Measurements from ENCODE around the gene DNAJB2. TPM values are rescaled to one million over a fixed set of nuclear protein-coding genes. Genes with fewer than 3 reads are reported as not detected.

Gene DNAJB2
- total and polyA plus RNA-seq, 7 donors: 27.4 to 73.9 (median 42.1) TPM

GRCh38 chr2:219252084-219252483 is 27.1 kb upstream of the DNAJB2 start:
- Histone ChIP-seq H3K4me1 (peaks cover 0 to 60% (median 55%) of the 10 kb centered on the region in 4 donors), H3K27ac (peak overlapping the region; percentile 79 to 87 (median 84)), H3K27me3 (no peaks in the 10 kb centered on the region), H3K9me3 (no peaks in the 10 kb centered on the region), H3K4me3 (peak overlapping the region in 2 of 4 donors; percentile 60 to 74), H3K36me3 (peaks cover 0 to 34% (median 8%) of the 10 kb centered on the region in 4 donors)
- TF ChIP-seq CTCF (IDR thresholded peaks at IDR 0.05) (no peak), EP300 (IDR thresholded peaks at IDR 0.05) (no peak), POLR2AphosphoS5 (IDR thresholded peaks at IDR 0.05) (no peak), POLR2A (IDR thresholded peaks at IDR 0.05) (no peak)
- intact Hi-C loops (cut with DNase I): loop anchor here (2.0 to 5.0 kb wide), 3 partner anchors 27 to 75 kb away; partner anchors contain the start of genes ABCB6, CNPPD1 and DNAJB2
- 49 to 67% methylated on average over 5 of the region's 5 CpGs for WGBS, 2 donors
- DNase-seq: no peak

- H3K9me3 ChIP-seq: no peaks in the 10 kb centered on the region
- TF ChIP-seq CTCF (IDR thresholded peaks at IDR 0.05): no peak
- no peak for TF ChIP-seq EP300 (IDR thresholded peaks at IDR 0.05)
- no peak for TF ChIP-seq POLR2A (IDR thresholded peaks at IDR 0.05)
- 2 to 8% methylated on average over 9 of the region's 9 CpGs for WGBS, 2 donors
- H3K4me3 ChIP-seq: peak overlapping the region; percentile 56 to 74 (median 60)
- no peaks in the 10 kb centered on the region for H3K27me3 ChIP-seq
- peak overlapping the region; percentile 79 to 87 (median 84) for H3K27ac ChIP-seq
- no peak for DNase-seq
- intact Hi-C loops (cut with DNase I): loop anchor here (2.0 to 5.0 kb wide), 3 partner anchors 26 to 76 kb away; partner anchors contain the start of genes ABCB6, CNPPD1 and DNAJB2
- H3K36me3 ChIP-seq: peaks cover 0 to 30% (median 7%) of the 10 kb centered on the region in 4 donors
- peaks cover 0 to 60% (median 52%) of the 10 kb centered on the region in 4 donors for H3K4me1 ChIP-seq
Observed at GRCh38 chr2:219252570-219252899, 26.6 kb upstream of the DNAJB2 start.

GRCh38 chr2:219252900-219253752 is 26.0 kb upstream of the DNAJB2 start, which contains the start of gene TUBA4B:
TSS of gene TUBA4B (plus strand) at chr2:219253243. CDS start at chr2:219253408, 165 bp downstream.
- WGBS, 2 donors: 1% methylated on average over 49 of the region's 49 CpGs
- H3K27me3 ChIP-seq: no peaks in the 10 kb centered on the region
- H3K9me3 ChIP-seq: no peaks in the 10 kb centered on the region
- no peak for TF ChIP-seq EP300 (IDR thresholded peaks at IDR 0.05)
- TF ChIP-seq POLR2AphosphoS5 (IDR thresholded peaks at IDR 0.05): peak in 1 of 4 donors; percentile 4
- H3K4me3 ChIP-seq: peak within 1 kb of the TSS; percentile 56 to 74 (median 60)
- H3K4me1 ChIP-seq: peaks cover 0 to 60% (median 52%) of the 10 kb centered on the region in 4 donors
- H3K36me3 ChIP-seq: peaks cover 0 to 24% (median 4%) of the 10 kb centered on the region in 4 donors
- intact Hi-C loops (cut with DNase I): loop anchor here (2.0 to 5.0 kb wide), 3 partner anchors 26 to 76 kb away; partner anchors contain the start of genes ABCB6, CNPPD1 and DNAJB2
- H3K27ac ChIP-seq: peak within 1 kb of the TSS; percentile 79 to 87 (median 84)
- DNase-seq: peak; percentile 78

- intact Hi-C loops (cut with DNase I): loop anchor here (2.0 to 5.0 kb wide), 4 partner anchors 25 to 77 kb away; partner anchors contain the start of genes ABCB6, CNPPD1 and DNAJB2
- 0% methylated on average over 76 of the region's 76 CpGs for WGBS, 2 donors
- peaks cover 0 to 16% (median 0%) of the 10 kb centered on the region in 4 donors for H3K36me3 ChIP-seq
- H3K4me1 ChIP-seq: peaks cover 0 to 52% (median 45%) of the 10 kb centered on the region in 4 donors
- TF ChIP-seq POLR2A (IDR thresholded peaks at IDR 0.05): peak; percentile 87 to 96
- TF ChIP-seq CTCF (IDR thresholded peaks at IDR 0.05): peak in 1 of 4 experiments; percentile 28
- TF ChIP-seq EP300 (IDR thresholded peaks at IDR 0.05): no peak
- TF ChIP-seq POLR2AphosphoS5 (IDR thresholded peaks at IDR 0.05): peak; percentile 96 to 99 (median 98)
- peak within 1 kb of the TSS; percentile 79 to 87 (median 84) for H3K27ac ChIP-seq
- peak within 1 kb of the TSS; percentile 56 to 74 (median 60) for H3K4me3 ChIP-seq
- no peaks in the 10 kb centered on the region for H3K9me3 ChIP-seq
- DNase-seq: peak; percentile 94
- H3K27me3 ChIP-seq: no peaks in the 10 kb centered on the region
Observed at GRCh38 chr2:219253753-219254589, 25.2 kb upstream of the DNAJB2 start, which contains the start of gene TUBA4A. TSS of gene TUBA4A (minus strand) at chr2:219253918. CDS start at chr2:219253858, 60 bp downstream.

Measured in sigmoid colon (tissue), 7 donors.